HEK293T (cell line): ENCODE data around the gene ARHGAP12.

ENCODE experiments used
- BHLHE40 ChIP-seq: fragments of 450-650 bp; IDR thresholded peaks from 2 replicates; pipeline ENCODE4 v1.6.1; 2016; ENCODE audit warnings: mild to moderate bottlenecking, moderate library complexity, borderline replicate concordance
- FOXK2 ChIP-seq: fragments of 450-650 bp; IDR thresholded peaks from 2 replicates; pipeline ENCODE4 v1.6.1; 2016; ENCODE audit warnings: mild to moderate bottlenecking
- L3MBTL2 ChIP-seq: fragments of 450-650 bp; conservative IDR thresholded peaks from 2 replicates; pipeline ENCODE4 v1.6.1; 2016; ENCODE audit warnings: mild to moderate bottlenecking
- NFRKB ChIP-seq: fragments of 450-650 bp; IDR thresholded peaks from 2 replicates; pipeline ENCODE4 v1.6.1; 2016; ENCODE audit warnings: mild to moderate bottlenecking, moderate library complexity
- SP1 ChIP-seq: fragments of 450-650 bp; IDR thresholded peaks from 2 replicates; pipeline ENCODE4 v1.6.1; 2017
- ZNF384 ChIP-seq: fragments of 450-650 bp; IDR thresholded peaks from 2 replicates; pipeline ENCODE4 v1.6.1; 2016

GRCh38 chr10:31822616-31823318 is 105.9 kb downstream of the ARHGAP12 start:
- no peak for TF ChIP-seq SP1
- TF ChIP-seq NFRKB, result no peak
- TF ChIP-seq L3MBTL2, result no peak
- TF ChIP-seq ZNF384, result no peak
- no peak for TF ChIP-seq FOXK2
- TF ChIP-seq BHLHE40, result no peak
